GM18508 (cell line): ENCODE results near the gene ARHGAP42.
"Not testable (repeated sequence)": the region's sequence is repeated elsewhere in the genome, so short reads cannot be mapped to it uniquely, and the experiment has no call there.

Experiments
- ATAC-seq: cut with Tn5 transposase; IDR thresholded peaks from one replicate; pipeline ENCODE4 v1.9.1; 2021; ENCODE audit warnings: moderate number of reproducible peaks; ENCODE audit not compliant: insufficient read depth, unreplicated experiment

Gene ARHGAP42

DNA sequence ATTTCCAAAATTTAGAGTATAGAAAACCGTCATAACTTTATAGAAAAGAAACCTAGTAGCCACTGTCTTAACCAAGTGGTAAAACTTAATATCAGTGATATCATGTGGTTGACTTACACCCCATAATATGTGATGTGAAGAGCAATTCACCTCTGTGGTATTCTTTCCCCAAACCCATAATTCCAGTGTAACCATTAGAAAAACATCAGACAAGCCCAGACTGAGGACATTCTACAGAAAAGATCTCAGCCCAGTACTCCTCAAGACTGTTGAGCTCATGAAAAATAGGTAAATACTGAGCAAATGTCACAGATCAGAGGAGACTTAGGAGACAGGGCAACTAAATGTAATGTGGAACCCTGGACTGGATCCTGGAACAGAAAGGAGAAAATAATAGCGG is 307.9 kb downstream of the ARHGAP42 start:
- no peak for ATAC-seq

DNA sequence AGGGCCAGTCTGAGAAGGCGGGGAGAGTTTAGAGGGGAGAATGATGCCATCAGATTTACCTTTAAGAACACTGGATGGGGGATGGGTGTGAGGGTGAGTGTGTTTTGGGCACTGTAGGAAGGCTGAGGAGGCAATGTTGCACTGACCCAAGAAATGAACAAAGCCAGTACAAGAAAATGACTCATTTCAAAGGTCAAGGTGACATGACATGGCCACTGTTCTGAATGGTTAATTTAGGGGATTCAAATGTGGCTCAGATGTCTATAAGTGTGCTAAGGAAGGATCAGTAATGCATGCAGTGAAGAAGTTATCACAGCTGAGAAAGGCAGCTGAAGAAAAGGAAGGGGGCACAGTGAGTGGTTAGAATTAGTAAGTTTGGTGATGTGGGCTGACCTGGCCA is 312.7 kb downstream of the ARHGAP42 start:
- no peak for ATAC-seq

DNA sequence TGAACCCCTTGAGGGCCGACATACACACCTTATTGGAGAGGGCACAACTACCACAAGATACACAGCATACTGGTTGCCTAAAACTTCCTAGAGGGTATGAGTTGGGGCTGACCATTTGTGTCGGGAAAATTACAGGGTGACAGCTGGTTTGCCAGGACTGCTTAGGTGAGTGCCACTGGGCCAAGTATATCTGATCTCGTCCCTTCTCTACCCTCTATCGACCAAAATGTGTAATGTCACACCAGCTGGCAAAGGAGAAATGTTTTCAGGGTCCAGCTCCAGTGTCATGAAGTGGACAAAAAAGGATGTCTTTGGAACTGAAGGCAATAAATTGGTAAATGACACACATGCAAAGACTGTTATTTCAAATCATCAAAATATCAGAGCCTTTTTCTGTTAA is 316.4 kb downstream of the ARHGAP42 start:
- no peak for ATAC-seq

DNA sequence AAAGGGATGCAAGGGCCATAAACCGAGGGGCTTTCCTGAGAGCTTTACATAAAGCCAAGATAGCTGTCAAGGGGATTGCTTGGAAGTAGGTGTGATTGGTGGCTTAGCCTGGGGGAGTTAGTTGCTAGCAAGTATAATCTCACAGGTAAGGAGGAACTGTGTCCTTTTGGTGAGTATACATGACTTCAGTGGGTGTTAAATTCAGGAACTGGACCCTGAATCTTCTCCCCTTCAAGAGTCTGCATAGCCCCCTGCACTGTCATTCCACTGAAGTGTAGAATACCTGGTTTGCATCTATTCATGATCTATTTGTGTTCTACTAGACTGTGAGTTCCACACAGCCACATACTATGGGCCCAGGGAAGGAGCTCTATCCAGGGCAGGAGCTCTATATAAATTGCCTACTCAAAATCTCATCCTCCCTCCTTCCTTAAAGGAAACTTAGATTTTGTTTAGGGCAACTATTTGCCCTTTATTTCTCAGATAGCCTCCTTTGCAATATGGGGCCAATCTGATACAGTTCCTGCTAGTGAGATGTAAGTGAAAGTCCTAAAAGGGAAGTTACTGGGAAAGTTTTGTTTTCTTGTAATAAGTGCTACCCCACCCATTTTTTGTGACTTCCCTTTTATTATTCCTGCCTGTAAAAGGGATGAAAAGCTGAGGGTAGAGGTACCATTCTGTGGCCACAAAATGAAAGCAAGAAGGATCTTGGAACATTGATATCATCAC is 322.0 kb downstream of the ARHGAP42 start:
- no peak for ATAC-seq

DNA sequence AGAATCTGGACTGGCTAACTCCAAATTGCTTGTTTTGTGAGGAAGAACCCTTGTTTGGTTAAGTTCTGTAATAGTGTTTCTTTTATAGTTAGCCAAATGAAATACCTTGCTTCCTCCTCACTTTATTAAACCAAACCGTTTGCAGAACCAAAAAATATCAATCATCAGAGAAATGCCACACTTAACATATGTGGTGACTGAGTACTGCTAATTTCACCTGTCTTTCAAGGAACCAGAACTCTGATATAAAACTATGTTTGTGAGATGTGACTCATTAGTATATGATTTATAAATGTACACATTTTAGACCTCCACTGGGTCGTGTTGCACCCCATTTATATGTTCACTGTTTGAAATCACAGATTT is 322.6 kb downstream of the ARHGAP42 start:
- ATAC-seq = no peak

DNA sequence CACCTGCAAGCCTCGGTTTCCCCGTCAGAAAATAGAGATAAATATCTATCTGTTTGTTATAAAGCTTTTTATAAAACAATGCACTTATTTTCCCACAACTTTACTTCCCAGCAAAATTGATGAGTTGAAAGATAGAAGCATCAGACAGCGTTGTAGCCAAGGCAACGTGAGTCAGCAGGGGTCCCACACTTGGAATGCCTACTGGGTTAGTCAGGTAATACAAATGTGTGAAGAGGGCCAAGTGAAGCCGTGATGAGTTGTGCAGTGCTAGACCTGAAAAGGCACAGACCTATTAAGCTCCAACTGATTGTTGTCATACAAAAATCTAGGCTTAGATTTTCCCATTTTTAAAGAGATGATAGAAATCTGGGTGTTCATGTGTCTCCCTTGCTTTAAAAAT is 323.8 kb downstream of the ARHGAP42 start:
- ATAC-seq = no peak

DNA sequence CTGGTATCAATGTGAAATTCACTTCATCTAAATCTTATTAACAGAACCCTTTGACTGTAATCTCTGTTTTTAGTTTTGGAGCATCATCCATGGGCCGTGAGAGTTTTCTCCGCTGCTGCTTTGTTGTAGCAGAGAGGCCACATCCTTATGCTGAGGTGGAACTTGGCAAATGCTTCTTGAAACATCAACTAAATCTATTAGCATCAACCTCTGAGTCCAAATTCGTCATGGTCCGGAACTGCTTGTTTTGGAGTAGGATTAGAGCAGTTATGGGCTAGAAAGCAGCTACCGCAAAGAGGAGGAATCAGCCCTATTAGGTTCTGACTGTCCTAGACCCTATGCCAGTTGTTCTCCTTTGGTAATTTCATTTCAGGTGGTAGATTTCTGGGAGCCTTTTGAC is 324.8 kb downstream of the ARHGAP42 start:
- ATAC-seq = no peak

DNA sequence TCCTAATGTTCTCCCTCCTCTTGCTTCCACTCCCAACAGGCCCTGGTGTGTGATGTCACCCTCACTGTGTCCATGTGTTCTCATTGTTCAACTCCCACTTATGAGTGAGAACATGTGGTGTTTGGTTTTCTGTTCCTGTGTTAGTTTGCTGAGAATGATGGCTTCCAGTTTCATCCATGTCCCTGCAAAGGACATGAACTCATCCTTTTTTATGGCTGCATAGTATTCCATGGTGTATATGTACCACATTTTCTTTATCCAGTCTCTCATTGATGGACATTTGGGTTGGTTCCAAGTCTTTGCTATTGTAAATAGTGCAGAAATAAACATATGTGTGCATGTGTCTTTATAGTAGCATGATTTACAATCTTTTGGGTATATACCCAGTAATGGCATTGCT is 326.6 kb downstream of the ARHGAP42 start:
- ATAC-seq = not testable (repeated sequence)

DNA sequence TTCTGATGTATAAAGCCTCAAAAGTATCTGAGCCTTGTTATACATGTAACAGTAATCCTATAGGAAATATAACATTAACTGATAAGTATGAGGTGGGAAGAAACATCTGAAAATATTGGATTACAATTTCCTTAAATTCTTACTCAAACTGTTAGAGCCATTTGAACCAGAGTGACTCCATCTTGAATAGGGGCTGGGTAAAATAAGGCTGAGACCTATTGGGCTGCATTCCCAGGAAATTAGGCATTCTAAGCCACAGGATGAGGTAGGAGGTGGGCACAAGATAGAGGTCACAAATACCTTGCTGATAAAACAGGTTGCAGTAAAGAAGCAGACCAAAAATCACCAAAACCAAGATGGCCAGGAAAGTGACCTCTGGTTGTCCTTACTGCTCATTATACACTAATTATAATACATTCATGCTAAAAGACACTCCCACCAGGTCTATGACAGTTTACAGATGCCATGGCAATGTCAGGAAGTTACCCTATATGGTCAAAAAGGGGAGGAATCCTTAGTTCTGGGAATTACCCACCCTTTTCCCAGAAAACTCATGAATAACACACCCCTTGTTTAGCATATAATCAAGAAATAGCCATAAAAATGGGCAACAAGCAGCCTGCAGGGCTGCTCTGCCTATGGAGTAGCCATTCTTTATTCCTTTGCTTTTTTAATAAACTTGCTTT is 327.7 kb downstream of the ARHGAP42 start:
- no peak for ATAC-seq

DNA sequence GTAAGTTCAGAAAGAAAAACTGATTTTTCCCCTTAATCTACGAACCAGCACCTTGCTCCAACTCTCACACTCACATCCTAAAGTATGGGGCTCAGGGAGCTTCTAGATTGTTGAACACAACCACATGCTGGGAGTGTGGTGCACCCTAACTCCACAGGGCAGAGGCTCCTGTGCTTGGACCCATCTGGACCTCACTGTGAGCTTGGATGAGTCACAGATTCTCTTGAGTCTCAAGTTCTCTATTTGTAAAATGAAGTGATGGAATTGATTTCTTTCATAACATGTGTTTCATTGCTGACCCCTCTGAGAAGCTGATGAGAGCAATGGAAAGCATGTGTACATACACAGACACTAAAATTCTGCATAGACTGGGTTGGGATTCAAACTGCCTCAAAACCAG is 332.8 kb downstream of the ARHGAP42 start:
- no peak for ATAC-seq

DNA sequence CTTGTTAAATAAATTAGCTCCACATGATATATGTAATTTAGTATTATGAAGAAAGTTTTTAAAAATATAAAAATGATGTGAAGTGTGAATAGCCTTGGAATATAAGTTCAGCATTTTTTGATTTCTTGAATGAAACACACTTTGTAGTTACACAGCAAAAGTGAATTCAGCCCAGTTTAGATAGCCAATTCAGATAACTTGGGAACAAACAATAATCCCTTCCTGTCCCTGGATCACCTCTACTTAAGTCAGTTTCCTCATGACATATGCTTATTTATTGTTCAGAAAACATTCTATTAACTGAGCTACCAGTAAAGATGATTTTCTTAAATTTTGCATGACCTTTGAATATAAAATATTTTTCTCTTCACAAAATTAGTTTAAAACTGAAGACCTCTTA is 335.2 kb downstream of the ARHGAP42 start:
- no peak for ATAC-seq

DNA sequence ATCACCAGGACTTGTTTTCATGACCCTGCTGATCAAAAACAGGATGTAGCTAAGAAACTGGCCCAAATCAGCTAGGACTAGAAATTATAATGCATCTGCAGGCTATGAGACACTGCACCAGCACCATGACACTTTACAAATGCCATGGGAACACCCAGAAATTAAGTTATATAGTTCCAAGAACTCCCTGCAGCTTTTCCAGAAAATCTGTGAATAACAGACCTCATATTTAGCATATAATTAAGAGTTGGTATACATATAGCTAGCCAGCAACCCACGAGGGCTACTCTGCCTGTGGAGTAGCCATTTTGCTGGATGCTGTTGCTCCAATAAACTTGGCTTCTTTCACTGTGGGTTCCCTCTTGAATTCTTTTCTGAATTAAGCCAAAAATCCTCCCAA is 341.6 kb downstream of the ARHGAP42 start:
- ATAC-seq = no peak

DNA sequence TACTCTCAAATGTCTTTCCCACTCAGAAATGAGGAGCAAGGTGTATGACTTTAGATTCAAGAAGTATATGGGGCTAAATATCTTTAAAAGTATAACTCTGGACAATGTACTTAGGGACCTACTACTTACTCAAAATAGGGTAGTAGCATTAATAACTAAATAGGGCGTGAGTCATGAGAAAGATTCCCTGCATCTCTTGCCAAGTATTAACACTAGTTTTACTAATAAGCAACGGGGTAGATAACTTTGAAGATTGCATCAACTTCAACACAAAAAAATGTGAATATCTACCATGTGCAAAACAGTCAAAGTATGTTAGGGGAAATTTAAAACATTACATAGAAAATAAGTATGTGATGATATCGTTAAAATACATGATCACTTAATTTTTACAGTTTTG is 342.9 kb downstream of the ARHGAP42 start:
- no peak for ATAC-seq

DNA sequence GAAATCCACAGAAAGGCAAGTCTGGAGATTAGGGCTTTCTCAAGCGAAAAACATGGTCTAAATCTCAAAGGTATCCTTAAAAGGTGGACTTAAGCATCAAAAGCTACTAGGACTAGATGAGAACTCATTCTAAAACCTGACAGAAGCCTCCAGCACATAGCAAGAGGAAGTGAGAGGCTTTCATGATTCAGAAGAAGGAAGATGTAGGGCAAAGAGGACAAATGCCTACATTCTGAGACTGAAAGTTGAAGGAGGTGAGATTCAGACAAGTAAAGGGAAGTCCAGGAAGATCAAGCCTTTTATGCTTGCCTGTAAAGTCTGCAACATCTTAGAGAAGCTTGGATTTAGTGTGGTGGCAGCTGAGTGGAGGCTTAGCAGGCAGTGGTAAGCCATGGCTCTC is 343.6 kb downstream of the ARHGAP42 start:
- ATAC-seq = no peak

DNA sequence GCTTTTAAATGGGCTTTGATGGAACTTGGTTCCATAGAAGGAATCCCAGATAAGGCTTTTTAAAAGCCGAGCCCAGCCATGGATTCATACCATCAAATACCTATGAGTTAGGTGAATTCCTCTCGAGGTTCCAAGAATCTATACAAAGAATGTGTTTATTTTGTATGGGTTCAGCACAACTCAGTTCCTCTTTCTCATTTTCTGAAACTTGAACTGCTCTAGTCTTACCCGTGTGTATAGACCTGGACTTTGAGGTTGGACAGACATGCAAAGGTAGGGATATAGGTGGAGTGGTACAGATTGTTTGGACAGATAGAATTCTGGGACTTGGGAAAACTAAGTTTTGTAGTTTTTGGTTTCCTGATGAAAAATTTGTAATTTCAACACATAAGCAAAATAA is 344.6 kb downstream of the ARHGAP42 start:
- ATAC-seq = no peak

DNA sequence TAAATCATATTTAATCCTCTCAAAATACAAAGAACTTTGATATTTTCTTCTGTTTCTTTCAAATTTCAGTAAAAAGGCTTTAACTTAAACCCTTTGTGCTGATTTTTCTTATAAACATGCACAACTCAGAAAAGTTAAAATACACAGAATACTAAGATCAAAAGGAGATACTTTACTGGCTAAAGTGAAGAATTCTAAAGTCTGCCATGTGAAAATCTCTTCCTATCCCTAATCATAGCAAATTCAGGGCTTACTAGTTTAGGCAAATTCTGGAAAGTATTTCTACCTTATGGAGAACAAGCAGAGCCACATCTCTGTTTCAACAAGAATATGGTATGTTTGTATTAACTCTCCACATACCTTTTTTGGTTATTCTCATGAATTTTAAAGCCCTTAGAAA is 345.9 kb downstream of the ARHGAP42 start:
- ATAC-seq = no peak

DNA sequence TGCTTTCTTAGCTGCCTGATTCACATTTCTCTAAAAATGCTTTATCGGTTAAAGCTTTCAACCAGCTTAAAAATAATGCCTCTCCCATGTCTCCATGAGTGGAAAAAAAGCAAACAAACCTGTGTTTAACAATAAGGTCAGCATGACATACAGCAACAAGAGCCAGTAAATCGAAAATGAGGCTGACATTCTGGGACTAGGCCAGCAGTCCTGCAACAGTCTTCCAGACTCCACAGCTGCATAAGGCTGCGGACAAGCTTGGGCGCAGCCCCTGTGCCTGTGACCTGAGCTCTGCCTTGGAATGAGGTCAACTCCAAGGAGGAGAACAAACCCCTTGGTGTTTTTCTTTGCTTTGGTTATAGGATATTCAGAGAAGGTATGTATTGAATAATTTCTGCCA is 347.0 kb downstream of the ARHGAP42 start:
- no peak for ATAC-seq

DNA sequence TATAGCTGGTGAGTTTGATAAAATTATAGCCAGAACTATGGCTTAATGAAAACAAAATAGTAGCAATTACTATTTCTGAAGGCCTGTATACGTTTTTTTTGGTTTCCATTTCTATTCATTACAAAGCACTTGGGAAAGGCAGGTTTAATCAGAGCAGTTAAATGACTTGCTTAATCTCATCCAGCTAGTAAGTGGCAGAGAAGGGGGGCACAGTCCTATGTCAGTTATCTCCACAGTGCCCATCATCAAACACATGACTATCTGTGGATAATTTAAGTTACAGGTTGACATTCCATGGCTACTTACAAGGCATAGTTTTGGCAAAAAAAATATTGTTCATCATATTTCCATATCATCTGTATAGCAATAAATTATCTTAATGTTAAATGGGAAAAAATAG is 348.8 kb downstream of the ARHGAP42 start:
- ATAC-seq = no peak
